Duodenal mucosa (tissue), 2 donors: ENCODE results near the gene OR10G8.

Experiments used
- H3K27ac ChIP-seq: one replicate; pipeline ENCODE4 v1.7.0; 2013; ENCODE audit warnings: low read depth, low read length
- H3K27me3 ChIP-seq, 2 donors: one replicate each; pipeline ENCODE4 v1.7.0; 2013; ENCODE audit warnings: low read length in 2 of 2, control low read depth in 1 of 2; ENCODE audit not compliant: insufficient read depth in 2 of 2, control insufficient read depth in 1 of 2
- H3K36me3 ChIP-seq, 2 donors: one replicate each; pipeline ENCODE4 v1.7.0; 2013; ENCODE audit warnings: low read length in 2 of 2, control low read depth in 1 of 2; ENCODE audit not compliant: insufficient read depth in 2 of 2, control insufficient read depth in 1 of 2
- H3K4me1 ChIP-seq, 2 donors: one replicate each; pipeline ENCODE4 v1.7.0; 2013; ENCODE audit warnings: low read length in 2 of 2, control low read depth in 1 of 2; ENCODE audit not compliant: insufficient read depth in 2 of 2, control insufficient read depth in 1 of 2
- H3K4me3 ChIP-seq, 2 donors: one replicate each; pipeline ENCODE4 v1.7.0; 2013; ENCODE audit warnings: low read length in 2 of 2, low read depth in 1 of 2
- H3K9ac ChIP-seq, 2 donors: one replicate each; pipeline ENCODE4 v1.7.0; 2013; ENCODE audit warnings: low read length in 2 of 2, low read depth in 1 of 2
- H3K9me3 ChIP-seq, 2 donors: one replicate each; pipeline ENCODE4 v1.7.0; 2013; ENCODE audit warnings: low read length in 2 of 2, control low read depth in 1 of 2; ENCODE audit not compliant: control insufficient read depth in 1 of 2

OR10G8 gene

DNA sequence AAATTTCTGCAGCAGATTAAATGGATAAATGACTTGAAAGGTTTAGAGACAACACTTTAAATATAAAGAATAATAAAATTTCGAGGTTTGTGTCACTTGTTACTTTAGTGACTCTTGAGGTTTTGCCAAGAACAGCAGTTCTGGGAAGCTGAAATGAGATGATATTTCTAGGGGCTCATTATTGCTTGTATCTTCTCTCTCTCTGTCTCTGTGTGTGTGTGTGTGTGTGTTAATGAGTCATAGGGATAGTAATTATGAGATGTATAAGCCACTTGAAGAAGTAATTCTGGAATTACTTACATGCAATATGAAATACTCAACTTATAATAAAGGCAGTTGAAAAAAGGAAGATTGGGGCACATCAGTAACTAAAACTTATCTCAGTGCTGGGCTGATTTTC is 24.1 kb downstream of the OR10G8 start:
- H3K4me1 ChIP-seq: no peaks in the 10 kb centered on the region
- no peak overlapping the region for H3K9ac ChIP-seq
- no peak overlapping the region for H3K27ac ChIP-seq
- no peaks in the 10 kb centered on the region for H3K36me3 ChIP-seq
- no peaks in the 10 kb centered on the region for H3K27me3 ChIP-seq
- H3K9me3 ChIP-seq: no peaks in the 10 kb centered on the region
- H3K4me3 ChIP-seq: no peak overlapping the region

DNA sequence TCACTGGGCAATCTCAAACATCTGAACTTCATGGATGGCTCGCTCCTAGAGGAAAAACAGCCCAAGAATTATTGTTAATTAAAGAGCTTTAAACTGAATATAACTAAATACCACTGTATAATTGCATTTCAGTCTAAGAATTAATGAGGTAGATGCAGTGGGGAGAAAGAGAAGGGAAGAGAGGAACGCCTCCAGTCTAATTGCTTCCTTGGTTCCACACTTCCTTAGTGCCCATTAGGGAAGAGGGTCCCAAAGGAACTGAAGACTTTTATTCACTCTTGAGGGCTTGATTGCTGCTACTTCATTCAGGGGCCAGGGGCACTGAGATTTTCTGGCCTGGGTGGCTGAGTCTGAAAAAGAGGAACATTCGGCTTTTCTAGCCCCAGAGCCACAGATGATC is 26.4 kb downstream of the OR10G8 start:
- Histone ChIP-seq H3K9ac (no peak overlapping the region), H3K36me3 (no peaks in the 10 kb centered on the region), H3K4me1 (no peaks in the 10 kb centered on the region), H3K27ac (no peak overlapping the region), H3K27me3 (no peaks in the 10 kb centered on the region), H3K9me3 (no peaks in the 10 kb centered on the region), H3K4me3 (no peak overlapping the region)

DNA sequence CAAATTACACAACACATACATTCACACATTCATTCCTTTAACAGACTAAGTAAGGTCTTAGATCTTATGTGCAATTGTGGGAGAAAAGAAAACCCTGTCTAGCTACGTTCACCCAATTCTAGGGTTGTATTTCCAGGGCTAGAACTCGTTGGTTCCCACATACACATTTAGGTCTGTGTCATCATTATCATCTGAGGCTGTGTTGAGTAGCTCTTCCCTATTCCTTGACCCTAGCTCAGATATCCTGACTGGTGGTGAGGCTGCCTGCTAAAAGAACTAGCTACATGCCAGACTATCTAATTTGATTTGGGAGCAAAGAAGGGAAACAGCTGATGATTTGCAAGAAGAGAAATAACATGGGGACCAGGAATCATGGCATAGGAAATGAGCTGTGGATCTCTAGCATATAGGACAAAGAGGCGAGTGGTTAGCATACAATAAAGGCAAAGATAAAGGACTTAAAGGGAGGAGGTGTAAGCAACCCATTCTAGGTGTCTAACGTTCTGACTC is 42.1 kb downstream of the OR10G8 start:
- Histone ChIP-seq H3K4me1 (peaks cover 0 to 6% of the 10 kb centered on the region in 2 donors), H3K4me3 (no peak overlapping the region), H3K27me3 (peaks cover 4 to 8% of the 10 kb centered on the region in 2 donors), H3K27ac (no peak overlapping the region), H3K9me3 (no peaks in the 10 kb centered on the region), H3K9ac (no peak overlapping the region), H3K36me3 (no peaks in the 10 kb centered on the region)

DNA sequence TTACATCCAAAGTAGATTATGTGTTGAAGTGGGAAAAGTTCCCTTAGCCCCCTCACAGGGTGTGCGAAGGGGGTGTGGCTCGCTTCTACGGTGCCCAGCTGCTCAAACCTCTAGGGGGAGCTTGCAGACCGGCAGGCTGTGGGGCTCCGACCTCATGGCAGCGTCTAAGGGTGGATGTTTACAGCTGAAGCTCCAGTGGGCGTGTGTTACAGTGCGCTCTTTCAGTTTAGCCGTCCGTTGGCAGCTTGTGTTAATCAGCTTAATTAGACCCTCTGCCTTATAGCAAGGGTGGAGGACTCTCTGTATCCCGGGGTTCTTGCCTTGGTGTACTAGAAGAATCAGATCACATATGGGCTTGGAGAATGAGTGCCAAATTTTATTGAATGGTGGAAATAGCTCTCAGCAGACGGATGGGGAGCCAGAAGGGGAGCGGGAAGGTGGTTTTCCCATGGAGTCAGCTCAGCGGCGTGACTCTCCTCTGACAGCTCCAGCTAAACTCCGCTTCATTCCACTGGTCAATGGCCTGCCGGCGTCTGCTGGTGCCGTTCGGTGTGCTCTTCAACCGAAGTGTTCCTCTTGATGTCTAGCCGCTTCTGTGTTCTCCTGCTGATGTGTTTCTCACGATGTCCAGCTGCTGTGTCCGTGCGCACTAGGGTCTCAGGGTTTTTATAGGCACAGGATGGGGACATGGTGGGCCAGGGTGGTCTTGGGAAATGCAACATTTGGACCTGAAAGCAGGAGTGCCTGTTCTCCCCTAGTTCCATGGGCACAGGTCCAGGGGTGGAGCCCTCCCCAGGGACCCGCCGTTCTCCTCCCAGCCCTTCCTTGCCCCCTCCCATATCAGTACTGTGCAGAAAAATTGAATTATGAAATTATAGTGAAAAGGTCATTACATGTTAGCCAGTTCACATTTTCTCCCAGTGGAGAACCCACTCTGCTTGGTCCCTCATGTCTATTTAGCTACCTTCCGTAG is 43.1 kb downstream of the OR10G8 start:
- Histone ChIP-seq H3K27ac (no peak overlapping the region), H3K9me3 (no peaks in the 10 kb centered on the region), H3K9ac (no peak overlapping the region), H3K4me1 (peaks cover 0 to 6% of the 10 kb centered on the region in 2 donors), H3K27me3 (peaks cover 4 to 8% of the 10 kb centered on the region in 2 donors), H3K36me3 (no peaks in the 10 kb centered on the region), H3K4me3 (peak overlapping the region; percentile 4 to 44)

DNA sequence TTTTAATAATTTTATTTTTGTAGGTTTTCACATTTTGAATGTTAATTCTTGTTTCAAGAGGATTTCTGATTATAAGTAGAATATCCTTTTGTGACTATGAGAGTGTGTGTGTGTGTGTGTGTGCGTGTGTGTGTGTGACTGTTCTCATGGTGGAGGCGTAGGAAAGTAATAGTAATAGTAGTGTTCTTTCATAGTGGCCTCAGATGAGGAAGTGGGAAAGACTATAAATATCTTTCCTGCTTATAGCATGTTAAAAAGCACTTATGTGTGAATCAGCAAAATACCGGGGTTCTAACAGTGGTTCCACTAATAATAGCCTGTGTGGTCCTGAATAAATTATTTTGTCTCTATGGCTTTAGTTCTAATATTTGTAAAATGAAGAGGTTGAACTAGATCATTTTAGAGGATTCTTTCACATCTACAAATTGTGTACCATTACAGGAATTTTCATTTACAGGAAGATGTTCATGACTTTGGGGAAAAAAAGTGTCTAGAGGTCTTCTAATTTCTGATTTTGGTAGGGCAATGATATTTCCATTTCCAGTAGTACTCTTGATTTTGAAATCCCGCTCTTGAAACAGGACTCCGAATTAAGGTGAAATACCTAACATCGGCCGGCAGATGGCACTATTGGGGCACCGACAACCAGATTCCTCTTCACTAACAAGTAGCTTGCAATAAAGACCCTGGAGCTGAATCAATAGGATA is 44.5 kb downstream of the OR10G8 start:
- Histone ChIP-seq H3K27me3 (peaks cover 4 to 8% of the 10 kb centered on the region in 2 donors), H3K4me1 (peaks cover 5 to 13% of the 10 kb centered on the region in 2 donors), H3K9ac (no peak overlapping the region), H3K27ac (no peak overlapping the region), H3K36me3 (no peaks in the 10 kb centered on the region), H3K4me3 (no peak overlapping the region), H3K9me3 (no peaks in the 10 kb centered on the region)

DNA sequence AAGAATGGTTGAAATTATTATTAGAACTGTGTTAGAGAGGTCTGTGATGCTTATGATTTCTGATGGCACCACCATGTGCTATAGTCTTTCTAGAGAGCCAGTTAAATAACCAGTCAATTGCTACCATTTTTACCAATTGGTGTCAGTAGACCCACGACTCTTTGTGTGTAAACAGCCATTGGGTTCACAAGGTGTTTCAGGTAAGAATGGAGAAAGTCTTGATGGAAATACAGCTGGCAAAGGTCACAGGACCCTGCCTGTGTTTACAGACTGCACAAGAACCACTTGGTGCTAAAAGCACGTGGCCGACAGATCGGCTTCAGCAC is 45.0 kb downstream of the OR10G8 start:
- Histone ChIP-seq H3K9me3 (no peaks in the 10 kb centered on the region), H3K4me1 (peaks cover 10 to 18% of the 10 kb centered on the region in 2 donors), H3K4me3 (no peak overlapping the region), H3K27me3 (peaks cover under 1 to 8% of the 10 kb centered on the region in 2 donors), H3K9ac (no peak overlapping the region), H3K27ac (no peak overlapping the region), H3K36me3 (no peaks in the 10 kb centered on the region)

DNA sequence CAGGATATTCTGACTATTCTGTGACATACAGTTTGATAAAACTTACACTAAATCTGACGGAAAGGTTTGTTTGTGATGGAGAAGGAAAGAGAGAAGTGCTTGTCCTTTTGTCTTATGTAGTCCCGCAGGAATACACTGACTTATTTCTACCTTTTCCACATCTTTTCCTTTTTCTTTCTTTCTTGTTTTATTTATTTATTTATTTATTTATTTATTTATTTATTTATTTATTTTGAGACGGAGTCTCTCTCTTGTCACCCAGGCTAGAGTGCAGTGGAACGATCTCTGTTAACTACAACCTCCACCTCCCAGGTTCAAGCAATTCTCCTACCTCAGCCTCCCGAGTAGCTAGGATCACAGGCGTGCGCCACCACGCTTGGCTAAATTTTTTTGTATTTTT is 45.5 kb downstream of the OR10G8 start:
- no peak overlapping the region for H3K9ac ChIP-seq
- H3K27me3 ChIP-seq: peaks cover 0 to 8% of the 10 kb centered on the region in 2 donors
- no peaks in the 10 kb centered on the region for H3K9me3 ChIP-seq
- H3K4me3 ChIP-seq: no peak overlapping the region
- no peak overlapping the region for H3K27ac ChIP-seq
- peaks cover 10 to 18% of the 10 kb centered on the region in 2 donors for H3K4me1 ChIP-seq
- H3K36me3 ChIP-seq: no peaks in the 10 kb centered on the region

DNA sequence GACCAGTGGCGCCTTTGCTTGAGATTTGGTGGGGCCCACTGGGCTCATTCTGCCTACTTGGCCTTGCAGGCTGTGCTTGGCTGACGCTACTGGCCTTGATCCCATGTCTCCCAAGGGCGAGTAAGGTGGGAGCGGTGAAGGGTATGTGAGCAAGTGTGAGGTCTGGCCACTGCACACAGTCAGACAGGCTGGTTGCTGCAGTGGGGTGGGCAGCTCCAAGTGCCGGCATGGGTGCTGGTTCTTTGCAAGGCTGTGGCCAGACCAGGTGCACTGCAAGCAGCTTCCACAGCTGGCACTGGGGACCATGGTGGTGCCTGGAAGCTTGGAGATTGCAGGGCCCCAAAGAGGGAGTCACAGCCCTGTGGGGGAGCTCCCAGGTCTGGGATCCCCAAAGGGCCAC is 48.0 kb downstream of the OR10G8 start:
- H3K27me3 ChIP-seq: no peaks in the 10 kb centered on the region

DNA sequence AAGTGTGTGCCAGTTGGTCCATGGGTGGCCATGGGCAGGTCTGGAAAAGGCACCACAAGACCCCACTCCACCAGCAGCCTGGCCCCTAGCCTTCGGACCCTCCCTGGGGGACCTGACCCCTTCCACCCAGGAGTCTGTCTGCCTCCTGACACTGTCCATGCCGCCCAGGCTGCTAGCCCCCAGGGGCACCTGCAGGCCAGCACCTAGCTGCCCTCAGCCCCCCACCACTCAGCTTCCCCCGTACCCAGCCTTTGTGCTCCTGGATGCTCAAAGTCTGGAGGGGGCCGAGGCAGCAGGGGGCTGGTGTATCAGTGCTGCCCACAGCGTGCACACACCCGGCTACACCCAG is 48.9 kb downstream of the OR10G8 start:
- Histone ChIP-seq H3K4me3 (peak overlapping the region in 1 of 2 donors; percentile 80), H3K27me3 (no peaks in the 10 kb centered on the region), H3K4me1 (peaks cover 10 to 12% of the 10 kb centered on the region in 2 donors), H3K9me3 (no peaks in the 10 kb centered on the region), H3K9ac (no peak overlapping the region), H3K27ac (no peak overlapping the region), H3K36me3 (no peaks in the 10 kb centered on the region)

More for the DNA sequence above, 48.0 kb downstream of the OR10G8 start:
- Histone ChIP-seq H3K4me3 (no peak overlapping the region), H3K4me1 (peaks cover 10 to 17% of the 10 kb centered on the region in 2 donors), H3K9ac (no peak overlapping the region), H3K27ac (no peak overlapping the region), H3K9me3 (no peaks in the 10 kb centered on the region), H3K36me3 (no peaks in the 10 kb centered on the region)
